Measurements from ENCODE around the gene GPR21. TPM values are rescaled to one million over a fixed set of nuclear protein-coding genes. Genes with fewer than 3 reads are reported as not detected.

Gene GPR21
- total and polyA plus RNA-seq, 7 experiments from 2014 or later = 1.1 to 2.4 (median 1.8) TPM; not detected in 3

- ChIA-PET CTCF (no interaction called here), POLR2A (no interaction called here)
- Mint-ChIP-seq H3K9me3 (peaks cover 0 to 14% (median 3%) of the 10 kb centered on the region in 11 donors), H3K27ac (no peak overlapping the region), H3K4me3 (no peak overlapping the region), H3K4me1 (peaks cover 0 to 11% (median 0%) of the 10 kb centered on the region in 7 donors), H3K36me3 (peaks cover 24 to 56% (median 38%) of the 10 kb centered on the region in 5 donors), H3K27me3 (no peaks in the 10 kb centered on the region)
- H3K36me3 ChIP-seq (ENCODE audit: control insufficient read depth in 2 of 3, insufficient read depth in 3 of 3, low read length in 3 of 3) = peaks cover 0 to 20% (median 4%) of the 10 kb centered on the region in 3 experiments
- intact Hi-C loops (cut with micrococcal nuclease) = no loop called here
- ATAC-seq (no peak), DNase-seq (no peak)
- H3K4me3 ChIP-seq (ENCODE audit: low read length) = no peak overlapping the region
- H3K27me3 ChIP-seq (ENCODE audit: control insufficient read depth in 2 of 2, insufficient read depth in 2 of 2, low read length in 2 of 2) = no peaks in the 10 kb centered on the region
- no peaks in the 10 kb centered on the region for H3K9me3 ChIP-seq (ENCODE audit: control insufficient read depth in 2 of 3, low read length in 3 of 3)
- no peak overlapping the region for H3K27ac ChIP-seq (ENCODE audit: low read depth, low read length)
- no peaks in the 10 kb centered on the region for H3K4me1 ChIP-seq (ENCODE audit: control insufficient read depth in 2 of 2, insufficient read depth in 2 of 2, low read length in 2 of 2)
Observed at GRCh38 chr9:123039617-123040219, 6.3 kb downstream of the GPR21 start.

DNA sequence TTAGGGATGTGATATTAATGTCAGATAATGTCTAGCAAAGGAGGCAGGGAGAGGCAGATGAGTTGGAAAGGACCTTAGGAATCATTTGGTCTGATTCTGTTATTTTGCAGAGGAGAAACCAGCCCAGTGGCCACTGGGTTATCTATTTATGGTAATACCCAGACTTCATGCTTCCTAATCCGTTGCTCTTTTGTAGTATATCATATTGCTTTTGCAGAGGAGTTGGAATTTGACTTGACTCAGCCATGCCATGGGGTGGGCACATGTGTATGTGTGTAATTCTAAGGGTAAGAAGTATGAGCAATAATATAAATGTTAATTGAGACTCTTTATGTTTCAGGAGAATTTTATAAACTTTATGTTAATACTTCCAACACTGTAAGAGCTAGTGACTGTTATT lies 7.3 kb downstream of the GPR21 start:
- Mint-ChIP-seq H3K4me1 (peaks cover 0 to 11% (median 0%) of the 10 kb centered on the region in 7 donors), H3K4me3 (no peak overlapping the region), H3K36me3 (peaks cover 19 to 46% (median 30%) of the 10 kb centered on the region in 5 donors), H3K27me3 (no peaks in the 10 kb centered on the region), H3K27ac (no peak overlapping the region), H3K9me3 (peaks cover 0 to 14% (median 3%) of the 10 kb centered on the region in 11 donors)
- DNase-seq (no peak), ATAC-seq (no peak)
- CTCF ChIA-PET = no interaction called here
- Histone ChIP-seq H3K27me3 (ENCODE audit: control insufficient read depth in 2 of 2, insufficient read depth in 2 of 2, low read length in 2 of 2) (no peaks in the 10 kb centered on the region), H3K4me1 (ENCODE audit: control insufficient read depth in 2 of 2, insufficient read depth in 2 of 2, low read length in 2 of 2) (no peaks in the 10 kb centered on the region), H3K4me3 (ENCODE audit: low read length) (no peak overlapping the region), H3K36me3 (ENCODE audit: control insufficient read depth in 2 of 3, insufficient read depth in 3 of 3, low read length in 3 of 3) (peaks cover 0 to 9% (median 4%) of the 10 kb centered on the region in 3 experiments), H3K27ac (ENCODE audit: low read depth, low read length) (no peak overlapping the region), H3K9me3 (ENCODE audit: control insufficient read depth in 2 of 3, low read length in 3 of 3) (no peaks in the 10 kb centered on the region)
- POLR2A ChIA-PET = no interaction called here
- intact Hi-C loops (cut with micrococcal nuclease) = no loop called here

- CTCF ChIA-PET = interaction anchor here (0.9 kb wide), 1 partner anchor 308 kb away, joined by 3 read pairs; no protein-coding TSS in a partner anchor
- Histone ChIP-seq H3K27me3 (ENCODE audit: control insufficient read depth in 2 of 2, insufficient read depth in 2 of 2, low read length in 2 of 2) (no peaks in the 10 kb centered on the region), H3K36me3 (ENCODE audit: control insufficient read depth in 2 of 3, insufficient read depth in 3 of 3, low read length in 3 of 3) (peaks cover 0 to 9% (median 4%) of the 10 kb centered on the region in 3 experiments), H3K4me3 (ENCODE audit: low read length) (no peak overlapping the region), H3K27ac (ENCODE audit: low read depth, low read length) (no peak overlapping the region), H3K9me3 (ENCODE audit: control insufficient read depth in 2 of 3, low read length in 3 of 3) (no peaks in the 10 kb centered on the region), H3K4me1 (ENCODE audit: control insufficient read depth in 2 of 2, insufficient read depth in 2 of 2, low read length in 2 of 2) (no peaks in the 10 kb centered on the region)
- Mint-ChIP-seq H3K9me3 (peaks cover 0 to 14% (median 3%) of the 10 kb centered on the region in 11 donors), H3K4me3 (no peak overlapping the region), H3K36me3 (peaks cover 19 to 45% (median 30%) of the 10 kb centered on the region in 5 donors), H3K27ac (no peak overlapping the region), H3K27me3 (no peaks in the 10 kb centered on the region), H3K4me1 (peaks cover 0 to 11% (median 0%) of the 10 kb centered on the region in 7 donors)
- POLR2A ChIA-PET = no interaction called here
- DNase-seq = no peak
- ATAC-seq = no peak
- intact Hi-C loops (cut with micrococcal nuclease) = no loop called here
Observed at GRCh38 chr9:123041489-123041888, 8.0 kb downstream of the GPR21 start.

DNA sequence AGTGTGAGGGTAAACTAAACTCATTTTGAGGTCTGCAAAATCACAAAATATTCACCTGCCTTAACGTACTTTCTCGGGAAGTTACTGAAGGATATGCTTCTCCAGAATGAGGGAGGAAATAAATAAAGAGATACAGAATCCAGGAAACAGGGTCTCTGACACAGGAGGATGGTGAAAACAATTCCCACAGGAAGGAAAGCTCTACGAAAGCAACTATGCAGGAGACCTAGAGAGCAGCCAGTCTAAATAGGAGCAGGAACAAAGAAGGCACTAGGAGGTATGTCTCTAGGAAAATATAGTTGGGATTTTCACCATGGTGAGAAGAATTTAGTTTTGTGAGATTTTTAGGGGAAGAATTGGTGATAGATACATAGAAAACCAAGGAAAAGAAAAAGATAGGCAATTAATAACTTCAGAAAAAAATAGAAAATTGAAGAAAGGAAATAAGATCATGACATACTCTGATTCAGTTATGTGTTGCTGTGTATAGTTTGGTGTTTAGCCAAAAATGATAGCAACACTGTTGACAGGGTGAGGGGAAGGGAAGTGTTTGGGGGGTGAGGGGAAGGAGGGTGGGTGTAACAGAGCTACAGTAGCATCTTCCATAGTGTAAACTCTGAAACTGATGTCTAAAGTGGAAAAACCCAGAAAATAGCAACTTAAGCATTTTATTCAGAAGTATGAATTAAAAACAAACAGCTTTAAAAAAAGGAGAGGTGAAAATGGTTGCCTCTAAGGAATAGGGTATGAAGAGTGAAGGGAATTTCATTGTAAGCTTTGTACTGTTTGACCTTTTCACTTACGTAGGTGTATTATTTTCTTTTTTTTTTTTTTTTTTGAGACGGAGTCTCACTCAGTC lies 9.8 kb downstream of the GPR21 start:
- POLR2A ChIA-PET = no interaction called here
- H3K4me1 Mint-ChIP-seq = peaks cover 0 to 9% (median 0%) of the 10 kb centered on the region in 7 donors
- no peak for DNase-seq
- ATAC-seq = no peak
- Histone ChIP-seq H3K27ac (ENCODE audit: low read depth, low read length) (no peak overlapping the region), H3K4me1 (ENCODE audit: control insufficient read depth in 2 of 2, insufficient read depth in 2 of 2, low read length in 2 of 2) (no peaks in the 10 kb centered on the region), H3K4me3 (ENCODE audit: low read length) (no peak overlapping the region), H3K9me3 (ENCODE audit: control insufficient read depth in 2 of 3, low read length in 3 of 3) (no peaks in the 10 kb centered on the region), H3K27me3 (ENCODE audit: control insufficient read depth in 2 of 2, insufficient read depth in 2 of 2, low read length in 2 of 2) (no peaks in the 10 kb centered on the region), H3K36me3 (ENCODE audit: control insufficient read depth in 2 of 3, insufficient read depth in 3 of 3, low read length in 3 of 3) (peaks cover 0 to 9% (median 4%) of the 10 kb centered on the region in 3 experiments)
- no peak overlapping the region for H3K4me3 Mint-ChIP-seq
- H3K27ac Mint-ChIP-seq = peak overlapping the region in 1 of 9 donors; percentile 46
- CTCF ChIA-PET = interaction anchor here (1.1 kb wide), 1 partner anchor 14 kb away, joined by 3 read pairs; no protein-coding TSS in a partner anchor
- intact Hi-C loops (cut with micrococcal nuclease) = no loop called here
- H3K36me3 Mint-ChIP-seq = peaks cover 19 to 41% (median 30%) of the 10 kb centered on the region in 5 donors
- peaks cover 0 to 14% (median 3%) of the 10 kb centered on the region in 11 donors for H3K9me3 Mint-ChIP-seq
- no peaks in the 10 kb centered on the region for H3K27me3 Mint-ChIP-seq

GRCh38 chr9:123044586-123044985 lies 11.1 kb downstream of the GPR21 start:
- POLR2A ChIA-PET = no interaction called here
- DNase-seq (no peak), ATAC-seq (no peak)
- H3K36me3 Mint-ChIP-seq = peaks cover 19 to 46% (median 30%) of the 10 kb centered on the region in 5 donors
- H3K27me3 Mint-ChIP-seq = no peaks in the 10 kb centered on the region
- peaks cover 0 to 14% (median 3%) of the 10 kb centered on the region in 11 donors for H3K9me3 Mint-ChIP-seq
- H3K4me3 Mint-ChIP-seq = no peak overlapping the region
- peak overlapping the region in 1 of 9 donors; percentile 55 for H3K27ac Mint-ChIP-seq
- no peaks in the 10 kb centered on the region for H3K4me1 ChIP-seq (ENCODE audit: control insufficient read depth in 2 of 2, insufficient read depth in 2 of 2, low read length in 2 of 2)
- H3K9me3 ChIP-seq (ENCODE audit: control insufficient read depth in 2 of 3, low read length in 3 of 3) = no peaks in the 10 kb centered on the region
- H3K4me3 ChIP-seq (ENCODE audit: low read length) = no peak overlapping the region
- peaks cover 0 to 9% (median 3%) of the 10 kb centered on the region in 3 experiments for H3K36me3 ChIP-seq (ENCODE audit: control insufficient read depth in 2 of 3, insufficient read depth in 3 of 3, low read length in 3 of 3)
- H3K27ac ChIP-seq (ENCODE audit: low read depth, low read length) = no peak overlapping the region
- intact Hi-C loops (cut with micrococcal nuclease) = no loop called here
- no peaks in the 10 kb centered on the region for H3K27me3 ChIP-seq (ENCODE audit: control insufficient read depth in 2 of 2, insufficient read depth in 2 of 2, low read length in 2 of 2)
- H3K4me1 Mint-ChIP-seq = peaks cover 0 to 6% (median 0%) of the 10 kb centered on the region in 7 donors
- CTCF ChIA-PET = no interaction called here

DNA sequence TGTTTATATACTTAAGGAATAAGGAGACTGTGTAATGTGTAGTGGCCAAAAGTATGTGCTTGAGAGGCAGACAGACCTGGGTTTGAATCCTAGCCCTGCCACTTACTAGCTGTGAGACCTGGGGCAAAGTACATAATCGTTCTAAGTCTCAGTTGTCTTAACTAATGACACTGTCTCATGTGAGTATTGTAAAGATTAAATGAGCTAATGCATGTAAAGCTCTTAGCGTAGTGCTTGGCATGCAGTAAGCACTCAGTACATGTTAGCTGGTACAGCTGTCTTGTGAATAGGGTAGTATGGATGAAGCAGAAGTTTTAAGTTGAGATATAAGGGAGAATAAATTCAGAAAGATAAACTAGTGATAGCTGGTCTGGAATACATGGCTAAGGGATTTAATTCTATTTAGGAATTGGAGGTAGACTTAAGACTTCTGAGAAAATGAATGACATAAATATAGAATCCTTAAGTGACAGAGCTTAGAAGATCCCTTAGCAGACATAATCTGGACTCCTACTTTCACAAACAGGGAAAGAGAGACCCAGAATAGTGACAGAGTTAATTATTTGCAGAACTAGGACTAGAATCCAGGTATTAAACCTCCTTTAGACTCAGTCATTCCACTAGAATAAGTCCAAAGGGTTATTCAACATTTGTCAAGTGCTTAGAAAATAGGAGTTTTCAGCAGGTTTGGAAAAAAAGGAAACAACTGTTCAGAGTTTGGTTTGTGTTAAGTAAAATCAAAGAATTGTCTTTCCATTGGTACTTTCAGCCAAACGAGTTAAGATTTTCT lies 13.1 kb downstream of the GPR21 start:
- ChIA-PET POLR2A (no interaction called here), CTCF (interaction anchor here (2.0 kb wide), 1 partner anchor 303 kb away, joined by 6 read pairs; no protein-coding TSS in a partner anchor)
- intact Hi-C loops (cut with micrococcal nuclease) = no loop called here
- H3K36me3 ChIP-seq (ENCODE audit: control insufficient read depth in 2 of 3, insufficient read depth in 3 of 3, low read length in 3 of 3) = peaks cover 0 to 9% (median 0%) of the 10 kb centered on the region in 3 experiments
- DNase-seq (no peak), ATAC-seq (no peak)
- H3K4me1 ChIP-seq (ENCODE audit: control insufficient read depth in 2 of 2, insufficient read depth in 2 of 2, low read length in 2 of 2) = no peaks in the 10 kb centered on the region
- Mint-ChIP-seq H3K27ac (peak overlapping the region in 1 of 9 donors; percentile 3), H3K9me3 (peaks cover 0 to 14% (median 3%) of the 10 kb centered on the region in 11 donors), H3K36me3 (peaks cover 15 to 33% (median 21%) of the 10 kb centered on the region in 5 donors), H3K4me3 (no peak overlapping the region), H3K4me1 (peaks cover 0 to 4% (median 0%) of the 10 kb centered on the region in 7 donors), H3K27me3 (no peaks in the 10 kb centered on the region)
- no peak overlapping the region for H3K27ac ChIP-seq (ENCODE audit: low read depth, low read length)
- no peak overlapping the region for H3K4me3 ChIP-seq (ENCODE audit: low read length)
- H3K27me3 ChIP-seq (ENCODE audit: control insufficient read depth in 2 of 2, insufficient read depth in 2 of 2, low read length in 2 of 2) = no peaks in the 10 kb centered on the region
- no peaks in the 10 kb centered on the region for H3K9me3 ChIP-seq (ENCODE audit: control insufficient read depth in 2 of 3, low read length in 3 of 3)
